CD4-positive, alpha-beta T cell treated with Interleukin-4 for 1 hour (primary cell): ENCODE measurements around the gene NPPC.
A peak's percentile ranks its signal among the peaks of the same experiment; 100 is the strongest.

Experiments
- DNase-seq, 2 donors: peaks; one replicate each; pipeline ENCODE4 v3.0.0-alpha.2; 2020 to 2022

Gene NPPC

DNA sequence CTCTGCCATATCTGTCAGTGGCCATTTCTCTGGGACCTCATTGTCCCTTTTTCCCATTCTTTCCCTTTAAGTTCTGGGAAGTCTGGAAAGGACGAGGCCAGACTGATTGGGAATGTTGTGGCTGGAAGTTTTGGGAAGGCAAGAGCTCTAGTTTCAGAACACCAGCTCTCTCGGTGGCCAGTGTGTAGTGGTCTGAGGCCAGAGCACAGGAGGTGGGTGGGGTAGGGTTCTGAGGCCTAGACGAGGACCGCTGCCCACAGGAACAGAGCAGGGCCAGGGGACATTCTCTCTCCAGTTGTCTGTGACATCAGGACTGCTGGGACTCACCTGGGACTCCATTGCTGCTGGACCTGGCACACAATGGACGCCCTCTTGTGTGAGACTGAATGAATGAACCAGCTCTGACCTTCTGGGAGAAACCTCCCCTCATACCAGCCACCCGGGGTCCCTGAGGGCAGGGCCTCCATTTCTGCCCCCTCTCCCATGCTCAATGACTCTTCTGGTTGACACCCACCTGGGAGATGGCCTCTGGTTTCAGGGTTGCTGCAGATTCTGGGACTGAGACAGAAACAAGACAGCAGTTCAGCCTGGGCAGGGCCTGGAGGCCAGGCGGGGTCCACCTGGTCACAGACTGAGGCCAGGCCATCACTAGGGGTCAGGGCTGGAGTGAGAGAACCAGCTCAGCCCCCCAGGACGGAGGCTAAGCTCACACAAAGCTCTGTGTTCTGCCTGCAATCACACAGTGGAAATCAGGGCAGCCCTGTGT lies 8.4 kb upstream of the NPPC start:
- no peak for DNase-seq

- no peak for DNase-seq
Measured at GRCh38 chr2:231933916-231934401, 7.8 kb upstream of the NPPC start.

GRCh38 chr2:231932985-231933915 lies 7.1 kb upstream of the NPPC start:
- no peak for DNase-seq

DNA sequence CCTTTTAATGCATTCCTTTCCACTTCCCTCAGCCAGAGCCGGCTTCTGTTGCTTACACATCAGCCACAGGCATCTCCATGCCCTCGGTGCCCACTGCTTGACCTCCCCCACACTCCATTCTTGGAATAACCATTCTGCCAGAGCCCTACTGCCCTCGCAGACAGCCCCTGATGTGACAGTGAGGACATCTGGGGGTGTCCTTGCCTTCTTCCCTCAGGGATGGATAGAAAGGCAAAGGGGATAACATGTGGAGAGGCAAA lies 6.4 kb upstream of the NPPC start:
- DNase-seq: no peak

GRCh38 chr2:231931481-231931915 lies 5.3 kb upstream of the NPPC start:
- DNase-seq: no peak

GRCh38 chr2:231930593-231931281 lies 4.5 kb upstream of the NPPC start:
- no peak for DNase-seq

- DNase-seq: no peak
Measured at GRCh38 chr2:231929961-231930592, 3.9 kb upstream of the NPPC start.

GRCh38 chr2:231928901-231929725 lies 2.9 kb upstream of the NPPC start:
- no peak for DNase-seq

GRCh38 chr2:231928481-231928880 lies 2.3 kb upstream of the NPPC start:
- no peak for DNase-seq

DNA sequence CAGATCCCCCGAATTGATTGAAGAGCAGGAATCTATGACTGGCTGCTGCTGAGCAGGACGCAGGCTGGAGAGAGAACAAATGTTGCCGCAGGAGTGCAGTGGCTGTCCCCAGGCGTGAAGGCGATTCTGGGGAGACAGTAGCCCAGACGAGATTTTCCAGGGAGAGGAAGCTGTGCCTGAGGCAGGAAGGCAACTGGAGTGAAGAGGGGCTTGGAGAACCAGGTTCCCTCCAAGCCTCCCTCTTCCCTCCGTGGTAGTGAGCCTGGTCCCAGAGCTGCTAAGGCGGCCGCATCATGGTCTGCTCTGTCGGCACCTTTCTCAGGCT lies 1.3 kb upstream of the NPPC start:
- no peak for DNase-seq

DNA sequence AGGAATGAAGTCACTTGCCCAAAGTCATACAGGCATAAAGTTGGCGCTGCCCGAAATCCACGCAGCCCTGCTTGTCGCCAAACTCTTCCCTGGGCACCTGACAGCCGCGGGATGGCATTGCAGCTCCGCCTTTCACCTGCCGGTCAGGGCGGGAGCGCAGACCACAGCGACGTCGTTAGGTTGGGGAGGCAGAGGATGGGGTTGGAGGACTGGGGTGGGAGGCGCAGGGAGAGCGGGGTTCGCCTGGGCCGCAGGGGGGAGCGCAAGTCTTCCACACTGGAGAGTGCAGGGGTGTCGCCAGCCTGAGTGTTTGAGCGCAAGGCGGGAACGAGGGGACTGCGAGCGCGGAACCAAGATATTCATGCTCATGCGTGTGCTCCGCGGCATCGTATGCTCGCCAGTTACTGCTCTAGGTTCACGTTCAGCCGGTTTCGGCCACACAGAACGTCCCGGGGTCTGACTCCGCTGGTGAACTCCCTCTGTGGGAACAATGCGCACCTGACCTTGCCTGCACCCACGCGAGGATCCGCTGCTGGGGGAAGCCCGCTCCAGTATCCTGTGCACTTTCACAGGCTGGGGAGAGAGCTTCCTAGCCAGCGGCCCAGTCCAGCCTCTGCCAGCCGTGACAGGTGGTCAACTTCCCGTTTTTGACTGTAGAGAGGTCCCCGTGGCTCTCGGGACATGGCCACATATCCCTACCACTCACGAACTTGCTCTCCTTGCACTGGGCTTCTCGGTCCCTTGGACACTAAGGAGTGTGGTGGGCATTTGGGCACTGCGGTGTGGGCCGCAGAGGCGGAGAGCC lies 767 bp upstream of the NPPC start:
- DNase-seq: peak in 1 of 2 donors; percentile 1

DNA sequence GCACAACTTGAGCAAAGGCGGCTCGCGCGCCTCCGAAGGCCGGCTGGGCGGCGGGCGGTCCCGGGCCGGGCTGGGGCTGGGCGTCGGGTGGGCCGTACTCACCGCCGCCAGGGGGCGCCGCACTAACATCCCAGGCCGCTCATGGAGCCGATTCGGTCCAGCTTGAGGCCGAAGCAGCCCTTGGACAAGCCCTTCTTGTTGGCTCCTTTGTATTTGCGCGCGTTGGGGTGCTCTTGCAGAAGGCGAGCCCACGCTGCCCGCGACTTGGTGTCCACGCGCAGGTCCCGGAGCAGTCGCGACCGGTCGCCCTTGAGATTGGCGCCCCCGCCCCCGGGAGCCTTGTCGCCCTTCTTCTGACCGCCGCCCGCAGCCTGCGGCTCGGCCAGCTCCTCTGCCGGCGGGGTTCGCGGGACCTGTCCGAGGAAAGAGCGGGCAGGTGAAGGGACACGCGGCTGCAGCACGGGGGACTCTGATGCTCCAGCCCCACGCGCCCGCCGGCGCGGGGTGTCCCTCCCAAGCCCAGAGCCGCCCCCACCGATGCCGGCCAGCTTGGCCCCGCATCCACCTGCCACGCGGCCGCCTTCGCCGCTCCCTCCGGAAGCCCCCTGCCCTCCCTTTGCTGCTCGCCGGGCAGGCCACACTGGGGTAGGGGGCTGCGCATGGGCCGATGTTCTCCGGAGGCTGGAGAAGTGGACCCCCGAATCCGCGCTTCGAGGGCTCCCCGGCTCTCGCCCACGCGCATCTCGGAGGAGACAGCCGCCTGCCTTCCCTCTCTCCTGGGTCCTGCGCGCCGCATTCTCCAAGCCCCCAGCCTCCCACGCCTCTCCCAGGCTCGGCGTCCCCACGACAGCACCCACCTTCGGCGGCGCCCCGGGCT lies 655 bp downstream of the NPPC start:
- peak; percentile 58 to 64 for DNase-seq

GRCh38 chr2:231924889-231925275 lies 1.3 kb downstream of the NPPC start:
- no peak for DNase-seq

DNA sequence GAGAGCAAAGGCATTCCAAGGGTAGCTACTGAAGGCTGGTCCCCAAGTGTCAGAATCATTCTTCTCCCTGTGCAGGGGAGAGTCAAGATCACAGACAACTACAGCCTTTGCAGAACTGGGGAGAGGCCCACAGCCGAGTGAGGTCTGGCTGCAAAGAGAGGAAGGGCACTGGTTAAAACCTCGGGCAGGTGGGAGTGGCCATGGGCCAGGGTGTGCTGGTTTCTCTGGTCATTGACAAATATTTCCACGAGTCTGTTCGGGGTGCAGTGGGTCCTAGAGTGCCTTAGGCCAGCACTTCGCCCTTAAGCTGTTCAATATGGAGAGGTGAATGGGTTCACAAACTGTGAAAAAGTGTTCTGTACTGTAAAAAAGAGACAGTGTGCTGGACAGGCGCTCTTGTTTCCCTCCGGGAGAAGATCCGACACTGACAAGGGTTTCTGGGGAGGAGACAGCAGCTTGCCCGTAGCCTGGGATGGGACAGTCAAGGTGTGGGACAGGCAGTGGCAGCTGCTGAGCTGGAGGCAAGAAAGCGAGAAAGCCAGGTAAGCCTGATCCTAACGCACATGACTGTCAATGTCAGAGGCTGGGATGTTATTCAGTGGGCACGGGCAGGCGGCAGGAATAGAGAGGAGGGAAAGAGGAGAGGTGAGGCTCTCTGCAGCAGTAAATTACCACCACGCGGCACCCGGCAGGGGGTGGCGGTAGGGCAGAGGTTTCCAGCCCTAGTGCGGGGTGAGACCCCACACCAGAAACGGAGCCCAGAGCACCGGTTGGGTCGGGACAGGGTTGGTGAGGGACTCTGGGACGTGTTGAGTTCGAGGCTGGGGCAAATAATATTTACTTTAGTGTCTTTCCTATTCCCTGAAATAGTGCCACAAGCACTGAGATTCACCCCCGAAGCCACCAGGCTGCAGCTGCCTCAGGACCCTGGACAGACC lies 2.0 kb downstream of the NPPC start:
- DNase-seq: no peak

DNA sequence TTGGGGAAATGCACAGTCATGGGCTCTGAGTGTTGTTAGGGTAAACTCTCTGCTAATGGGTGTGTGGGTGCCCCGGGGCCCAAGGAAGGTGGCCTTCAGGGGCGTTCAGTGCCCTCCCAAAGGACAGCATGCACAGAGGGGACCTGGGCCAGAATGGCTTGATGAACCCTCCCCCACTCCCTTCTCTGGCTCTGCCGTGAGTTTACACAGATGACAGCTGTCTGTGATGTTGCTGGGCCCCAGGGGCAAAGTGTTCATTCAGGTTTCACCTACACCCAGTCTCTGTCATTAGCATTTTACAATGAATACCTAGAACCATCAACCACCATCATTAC lies 3.2 kb downstream of the NPPC start:
- DNase-seq: no peak

- DNase-seq: no peak
Measured at GRCh38 chr2:231922311-231923009, 3.7 kb downstream of the NPPC start.

DNA sequence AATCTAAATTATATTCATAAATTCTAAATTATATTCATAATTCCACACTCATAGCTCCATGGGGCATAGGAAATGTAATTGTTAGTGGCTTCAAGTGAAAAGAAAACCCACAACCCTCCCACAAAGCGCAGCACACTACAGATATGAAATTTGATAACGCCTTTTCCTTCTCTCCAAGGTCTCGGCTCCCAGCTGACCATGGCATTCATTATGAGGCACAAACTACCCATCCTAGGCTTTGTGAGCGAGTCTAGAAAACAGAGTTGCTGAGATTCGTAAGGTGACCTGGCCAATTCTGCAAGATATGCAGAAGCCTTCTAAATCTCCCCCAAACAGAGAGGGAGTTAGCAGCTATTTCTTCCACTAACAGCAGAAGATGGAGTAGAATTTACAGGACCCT lies 5.4 kb downstream of the NPPC start:
- no peak for DNase-seq

- DNase-seq: no peak
Measured at GRCh38 chr2:231920366-231920765, 5.8 kb downstream of the NPPC start.
